Tibial nerve (tissue), 4 donors: ENCODE results near the gene BTBD9. TPM values are rescaled to one million over a fixed set of nuclear protein-coding genes. Genes with fewer than 3 reads are reported as not detected.

Experiments used
- DNase-seq, 2 donors: peaks; one replicate each; pipeline ENCODE4 v3.0.0-alpha.2; 2019; ENCODE audit warnings: low spot score in 2 of 2
- H3K27ac ChIP-seq, 4 donors: fragments of 200-600 bp; sonication (generic) in 3 of 4; one replicate each; pipeline ENCODE4 v1.5.1; 2017 to 2019; ENCODE audit warnings: mild to moderate bottlenecking in 1 of 4
- H3K27me3 ChIP-seq, 2 donors: fragments of 200-600 bp; sonication (generic) in 1 of 2; one replicate each; pipeline versions ENCODE4 v1.5.1 to v1.6.0; 2017 to 2019
- H3K36me3 ChIP-seq, 3 donors: fragments of 200-600 bp; sonication (generic); one replicate each; pipeline ENCODE4 v1.5.1; 2018 to 2019
- H3K4me1 ChIP-seq, 4 donors: fragments of 200-600 bp; sonication (generic) in 3 of 4; one replicate each; pipeline ENCODE4 v1.5.1; 2017 to 2019
- H3K4me3 ChIP-seq, 4 donors: fragments of 200-600 bp; sonication (generic) in 3 of 4; one replicate each; pipeline ENCODE4 v1.5.1; 2017 to 2019; ENCODE audit warnings: mild to moderate bottlenecking in 1 of 4, moderate library complexity in 1 of 4
- H3K9me3 ChIP-seq, 4 donors: fragments of 200-600 bp; sonication (generic) in 3 of 4; one replicate each; pipeline ENCODE4 v1.5.1; 2017 to 2019
- CTCF ChIP-seq, 5 experiments: fragments of 200-600 bp in 3 of 5; fragments of 450-650 bp in 2 of 5; sonication (generic) in 3 of 5; IDR thresholded peaks; one replicate each; pipeline ENCODE4 v1.5.1; 2016 to 2019; ENCODE audit warnings: antibody characterized with exemption in 5 of 5, mild to moderate bottlenecking in 3 of 5, moderate library complexity in 2 of 5
- EP300 ChIP-seq, 2 donors: sonication (generic); formaldehyde crosslinking; IDR thresholded peaks; one replicate each; pipeline ENCODE4 v1.6.1; 2017; ENCODE audit warnings: antibody characterized with exemption in 2 of 2, mild to moderate bottlenecking in 1 of 2
- POLR2A ChIP-seq, 2 donors: fragments of 450-650 bp; IDR thresholded peaks; one replicate each; pipeline ENCODE4 v1.6.1; 2017; ENCODE audit warnings: antibody characterized with exemption in 2 of 2, mild to moderate bottlenecking in 2 of 2, moderate library complexity in 2 of 2
- WGBS, 2 donors: methylation state at CpG; one replicate each; pipeline ENCODE4 v1.1.5; 2018; 5-methylcytosine and 5-hydroxymethylcytosine counted together
- total RNA-seq, 4 donors: library from RNA; depleted of rRNA; stranded (reverse); fragments of >200 nt; gene quantifications; one replicate each; pipeline ENCODE4 v1.1.0, GENCODE V29; 2016

The BTBD9 gene
- total RNA-seq, 4 donors from 2014 or later, result 7.5 to 23.9 (median 10.7) TPM

- WGBS, 2 donors, result 90 to 91% methylated on average over 2 of the region's 2 CpGs
- Histone ChIP-seq H3K27ac (no peak overlapping the region), H3K9me3 (no peaks in the 10 kb centered on the region), H3K4me3 (no peak overlapping the region), H3K27me3 (no peaks in the 10 kb centered on the region), H3K4me1 (peaks cover 0 to 5% (median 0%) of the 10 kb centered on the region in 4 donors), H3K36me3 (no peaks in the 10 kb centered on the region)
- DNase-seq, result no peak
- TF ChIP-seq EP300 (IDR thresholded peaks at IDR 0.05) (no peak), CTCF (IDR thresholded peaks at IDR 0.05) (no peak), POLR2A (IDR thresholded peaks at IDR 0.05) (no peak)
Observed at GRCh38 chr6:38287487-38287886, 352.2 kb downstream of the BTBD9 start.

GRCh38 chr6:38284802-38285394, 354.8 kb downstream of the BTBD9 start:
- no peaks in the 10 kb centered on the region for H3K36me3 ChIP-seq
- H3K4me3 ChIP-seq, result no peak overlapping the region
- no peak overlapping the region for H3K27ac ChIP-seq
- no peak for TF ChIP-seq CTCF (IDR thresholded peaks at IDR 0.05)
- no peak for TF ChIP-seq POLR2A (IDR thresholded peaks at IDR 0.05)
- TF ChIP-seq EP300 (IDR thresholded peaks at IDR 0.05), result no peak
- H3K9me3 ChIP-seq, result no peaks in the 10 kb centered on the region
- WGBS, 2 donors, result 82 to 88% methylated on average over 4 of the region's 4 CpGs
- H3K27me3 ChIP-seq, result no peaks in the 10 kb centered on the region
- DNase-seq, result no peak
- peaks cover 0 to 12% (median 3%) of the 10 kb centered on the region in 4 donors for H3K4me1 ChIP-seq

- Histone ChIP-seq H3K9me3 (no peaks in the 10 kb centered on the region), H3K27ac (no peak overlapping the region), H3K27me3 (no peaks in the 10 kb centered on the region), H3K36me3 (no peaks in the 10 kb centered on the region), H3K4me3 (no peak overlapping the region), H3K4me1 (peaks cover 0 to 9% (median 3%) of the 10 kb centered on the region in 4 donors)
- DNase-seq, result no peak
- WGBS, 2 donors, result 87 to 90% methylated on average over 4 of the region's 4 CpGs
- TF ChIP-seq EP300 (IDR thresholded peaks at IDR 0.05), result no peak
- TF ChIP-seq POLR2A (IDR thresholded peaks at IDR 0.05), result no peak
- no peak for TF ChIP-seq CTCF (IDR thresholded peaks at IDR 0.05)
Observed at GRCh38 chr6:38283734-38284362, 355.9 kb downstream of the BTBD9 start.

- no peak for DNase-seq
- Histone ChIP-seq H3K4me3 (no peak overlapping the region), H3K36me3 (no peaks in the 10 kb centered on the region), H3K27me3 (no peaks in the 10 kb centered on the region), H3K9me3 (no peaks in the 10 kb centered on the region), H3K4me1 (peaks cover 0 to 9% (median 3%) of the 10 kb centered on the region in 4 donors), H3K27ac (no peak overlapping the region)
- TF ChIP-seq EP300 (IDR thresholded peaks at IDR 0.05) (no peak), CTCF (IDR thresholded peaks at IDR 0.05) (no peak), POLR2A (IDR thresholded peaks at IDR 0.05) (no peak)
- WGBS, 2 donors, result 97 to 99% methylated on average over 3 of the region's 3 CpGs
Observed at GRCh38 chr6:38282911-38283310, 356.8 kb downstream of the BTBD9 start.

- Histone ChIP-seq H3K4me1 (peaks cover 0 to 9% (median 3%) of the 10 kb centered on the region in 4 donors), H3K36me3 (no peaks in the 10 kb centered on the region), H3K27ac (no peak overlapping the region), H3K4me3 (no peak overlapping the region), H3K27me3 (no peaks in the 10 kb centered on the region), H3K9me3 (no peaks in the 10 kb centered on the region)
- TF ChIP-seq CTCF (IDR thresholded peaks at IDR 0.05), result no peak
- TF ChIP-seq EP300 (IDR thresholded peaks at IDR 0.05), result no peak
- no peak for TF ChIP-seq POLR2A (IDR thresholded peaks at IDR 0.05)
- DNase-seq, result no peak
- WGBS, 2 donors, result 21 to 29% methylated on average over 2 of the region's 2 CpGs
Observed at GRCh38 chr6:38281126-38281525, 358.6 kb downstream of the BTBD9 start.
